ENCODE data around the gene TOR1B. TPM values are rescaled to one million over a fixed set of nuclear protein-coding genes. Genes with fewer than 3 reads are reported as not detected.

TOR1B gene
- total RNA-seq, 1 donor from 2014 or later = 14.5 TPM

DNA sequence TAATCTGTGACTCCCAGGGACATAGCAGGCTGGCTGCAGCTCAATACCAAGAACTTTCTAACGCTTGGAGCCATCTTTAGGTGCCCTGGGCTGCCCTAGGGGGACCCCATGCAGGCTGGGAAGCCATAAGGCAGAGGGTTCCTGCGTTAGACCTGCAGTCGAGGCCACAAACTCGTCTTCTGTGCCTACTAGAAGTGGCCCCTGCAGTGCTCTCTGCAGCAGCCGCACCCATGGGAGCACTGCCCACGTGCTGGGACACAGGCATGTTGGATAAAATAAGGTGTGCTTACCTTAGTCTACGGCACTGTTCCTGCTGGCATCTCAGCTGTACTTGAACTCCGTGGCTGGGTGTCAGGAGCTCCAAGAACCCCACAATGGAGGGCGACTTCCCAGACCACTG is 9.4 kb downstream of the TOR1B start:
- H3K9me3 ChIP-seq = no peaks in the 10 kb centered on the region
- H3K4me3 ChIP-seq = no peak overlapping the region
- intact Hi-C loops (cut with DNase I) = no loop called here
- H3K36me3 ChIP-seq = peaks cover 0 to 61% of the 10 kb centered on the region in 2 donors
- H3K27me3 ChIP-seq = no peaks in the 10 kb centered on the region
- no peaks in the 10 kb centered on the region for H3K4me1 ChIP-seq
- TF ChIP-seq CTCF (IDR thresholded peaks at IDR 0.05) = no peak
- TF ChIP-seq POLR2A (IDR thresholded peaks at IDR 0.05) = no peak
- no peak for TF ChIP-seq POLR2AphosphoS5 (IDR thresholded peaks at IDR 0.05; ENCODE audit: insufficient read depth in 1 of 2, low read depth in 1 of 2)
- DNase-seq (ENCODE audit: extremely low spot score in 2 of 2) = no peak
- no peak overlapping the region for H3K27ac ChIP-seq

GRCh38 chr9:129813661-129814060 is 10.7 kb downstream of the TOR1B start:
- Histone ChIP-seq H3K4me1 (no peaks in the 10 kb centered on the region), H3K27me3 (no peaks in the 10 kb centered on the region), H3K27ac (no peak overlapping the region), H3K9me3 (no peaks in the 10 kb centered on the region), H3K36me3 (peaks cover 0 to 66% of the 10 kb centered on the region in 2 donors), H3K4me3 (no peak overlapping the region)
- no peak for TF ChIP-seq POLR2A (IDR thresholded peaks at IDR 0.05)
- no peak for TF ChIP-seq POLR2AphosphoS5 (IDR thresholded peaks at IDR 0.05; ENCODE audit: insufficient read depth in 1 of 2, low read depth in 1 of 2)
- no peak for TF ChIP-seq CTCF (IDR thresholded peaks at IDR 0.05)
- DNase-seq (ENCODE audit: extremely low spot score in 2 of 2) = no peak
- intact Hi-C loops (cut with DNase I) = no loop called here

- no peak for TF ChIP-seq POLR2A (IDR thresholded peaks at IDR 0.05)
- no peak for TF ChIP-seq POLR2AphosphoS5 (IDR thresholded peaks at IDR 0.05; ENCODE audit: insufficient read depth in 1 of 2, low read depth in 1 of 2)
- TF ChIP-seq CTCF (IDR thresholded peaks at IDR 0.05) = no peak
- intact Hi-C loops (cut with DNase I) = no loop called here
- DNase-seq (ENCODE audit: extremely low spot score in 2 of 2) = no peak
- no peak overlapping the region for H3K4me3 ChIP-seq
- no peaks in the 10 kb centered on the region for H3K9me3 ChIP-seq
- no peak overlapping the region for H3K27ac ChIP-seq
- H3K4me1 ChIP-seq = no peaks in the 10 kb centered on the region
- peaks cover 0 to 58% of the 10 kb centered on the region in 2 donors for H3K36me3 ChIP-seq
- no peaks in the 10 kb centered on the region for H3K27me3 ChIP-seq
Observed at GRCh38 chr9:129814432-129815223, 11.6 kb downstream of the TOR1B start.

- TF ChIP-seq CTCF (IDR thresholded peaks at IDR 0.05) = no peak
- TF ChIP-seq POLR2AphosphoS5 (IDR thresholded peaks at IDR 0.05; ENCODE audit: insufficient read depth in 1 of 2, low read depth in 1 of 2) = no peak
- Histone ChIP-seq H3K4me3 (no peak overlapping the region), H3K27ac (no peak overlapping the region), H3K4me1 (no peaks in the 10 kb centered on the region), H3K27me3 (no peaks in the 10 kb centered on the region), H3K9me3 (no peaks in the 10 kb centered on the region), H3K36me3 (peaks cover 0 to 56% of the 10 kb centered on the region in 2 donors)
- intact Hi-C loops (cut with DNase I) = no loop called here
- DNase-seq (ENCODE audit: extremely low spot score in 2 of 2) = no peak
Observed at GRCh38 chr9:129815278-129815677, 12.3 kb downstream of the TOR1B start.

Data from vagina (tissue), 2 donors.